ENCODE measurements around the gene ACOT9. TPM values are rescaled to one million over a fixed set of nuclear protein-coding genes. Genes with fewer than 3 reads are reported as not detected.

The ACOT9 gene
- total and polyA plus RNA-seq, 2 donors (not counting 3 experiments of a cell fraction or from before 2014, with no cell fraction given) = 38.4 to 83.1 TPM

GRCh38 chrX:23668335-23668734, 74.7 kb downstream of the ACOT9 start:
- peak; percentile 21 for DNase-seq (ENCODE audit: low read depth, low spot score)
- Histone ChIP-seq H3K79me2 (ENCODE audit: control insufficient read depth, insufficient read depth, low read length) (peaks cover 30% of the 10 kb centered on the region), H3K36me3 (ENCODE audit: control insufficient read depth in 2 of 2, extremely low read depth in 1 of 2, insufficient read depth in 2 of 2, low read length in 2 of 2) (no peaks in the 10 kb centered on the region), H4K20me1 (replicated peaks; ENCODE audit: control insufficient read depth, extremely low read depth, insufficient read depth, low read length) (no peaks in the 10 kb centered on the region), H3K9me1 (replicated peaks; ENCODE audit: control insufficient read depth, extremely low read depth, insufficient read depth, low read length) (no peaks in the 10 kb centered on the region), H3K4me2 (ENCODE audit: insufficient read depth, low read length) (peak overlapping the region; percentile 97), H3K27me3 (ENCODE audit: control insufficient read depth in 2 of 2, insufficient read depth in 2 of 2, low read length in 2 of 2) (no peaks in the 10 kb centered on the region), H3K27ac (ENCODE audit: insufficient read depth, low read depth, low read length) (peak overlapping the region; percentile 58), H3K9me3 (replicated peaks; ENCODE audit: control insufficient read depth, insufficient read depth, low read length) (no peaks in the 10 kb centered on the region), H2AFZ (ENCODE audit: low read depth, low read length) (no peak overlapping the region), H3K9ac (replicated peaks; ENCODE audit: extremely low read depth, insufficient read depth, low read length) (peak overlapping the region; percentile 92), H3K4me1 (ENCODE audit: control insufficient read depth, extremely low read depth, insufficient read depth, low read length) (peaks cover 11% of the 10 kb centered on the region), H3K4me3 (replicated peaks in 1 of 3; ENCODE audit: insufficient read depth in 1 of 3, low read depth in 1 of 3, low read length in 3 of 3) (peak overlapping the region; percentile 86 to 90 (median 90))
- dilution Hi-C loops (cut with MboI; ENCODE audit: extremely low pct_ligation_motif_present, low sequenced_read_pairs) = no loop called here
- BruUV-seq (replicated peaks) = no TSS peak
- intact Hi-C loops (cut with micrococcal nuclease) = no loop called here
- POLR2A ChIA-PET = interaction anchor here (1.5 kb wide), 1 partner anchor 115 kb away, joined by 5 read pairs; the partner anchor contains the start of gene SAT1
- TF ChIP-seq MYC (IDR thresholded peaks at IDR 0.05; ENCODE audit: low read depth, low read length) = no peak
- TF ChIP-seq MAX (IDR thresholded peaks at IDR 0.05; ENCODE audit: insufficient read depth, insufficient read length) = no peak
- no peak for TF ChIP-seq GATA2 (IDR thresholded peaks at IDR 0.05; ENCODE audit: insufficient read depth, insufficient read length, low read depth, low read length)
- TF ChIP-seq, protein P1, sequence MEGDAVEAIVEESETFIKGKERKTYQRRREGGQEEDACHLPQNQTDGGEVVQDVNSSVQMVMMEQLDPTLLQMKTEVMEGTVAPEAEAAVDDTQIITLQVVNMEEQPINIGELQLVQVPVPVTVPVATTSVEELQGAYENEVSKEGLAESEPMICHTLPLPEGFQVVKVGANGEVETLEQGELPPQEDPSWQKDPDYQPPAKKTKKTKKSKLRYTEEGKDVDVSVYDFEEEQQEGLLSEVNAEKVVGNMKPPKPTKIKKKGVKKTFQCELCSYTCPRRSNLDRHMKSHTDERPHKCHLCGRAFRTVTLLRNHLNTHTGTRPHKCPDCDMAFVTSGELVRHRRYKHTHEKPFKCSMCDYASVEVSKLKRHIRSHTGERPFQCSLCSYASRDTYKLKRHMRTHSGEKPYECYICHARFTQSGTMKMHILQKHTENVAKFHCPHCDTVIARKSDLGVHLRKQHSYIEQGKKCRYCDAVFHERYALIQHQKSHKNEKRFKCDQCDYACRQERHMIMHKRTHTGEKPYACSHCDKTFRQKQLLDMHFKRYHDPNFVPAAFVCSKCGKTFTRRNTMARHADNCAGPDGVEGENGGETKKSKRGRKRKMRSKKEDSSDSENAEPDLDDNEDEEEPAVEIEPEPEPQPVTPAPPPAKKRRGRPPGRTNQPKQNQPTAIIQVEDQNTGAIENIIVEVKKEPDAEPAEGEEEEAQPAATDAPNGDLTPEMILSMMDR (IDR thresholded peaks at IDR 0.05; ENCODE audit: extremely low read depth in 1 of 2, insufficient read depth in 1 of 2, low read depth in 1 of 2, low read length in 2 of 2) = no peak
- TF ChIP-seq POLR2A (IDR thresholded peaks at IDR 0.05; ENCODE audit: low read depth, low read length) = no peak
- TF ChIP-seq JUN (IDR thresholded peaks at IDR 0.05; ENCODE audit: borderline replicate concordance, insufficient read depth, insufficient read length, low read depth) = no peak
- TF ChIP-seq EZH2 (IDR thresholded peaks at IDR 0.05; ENCODE audit: borderline replicate concordance, low read depth, low read length, severe bottlenecking) = no peak
- no peak for TF ChIP-seq FOS (IDR thresholded peaks at IDR 0.05; ENCODE audit: borderline replicate concordance, insufficient read depth, low read length)
- TF ChIP-seq POLR2AphosphoS5 (IDR thresholded peaks at IDR 0.05; ENCODE audit: insufficient read depth, low read depth, low read length) = no peak
- FAIRE-seq = peak; percentile 75
- CTCF ChIA-PET = interaction anchor here (1.5 kb wide), 1 partner anchor 234 kb away, joined by 6 read pairs; no protein-coding TSS in a partner anchor
